ENCODE results near the gene RAPGEF6. TPM values are rescaled to one million over a fixed set of nuclear protein-coding genes. Genes with fewer than 3 reads are reported as not detected.

Gene RAPGEF6
- total and polyA plus RNA-seq, 9 of the 15 experiments (the other 6 are each of a cell fraction or from before 2014, with no cell fraction given) = 2.7 to 23.4 (median 12.7) TPM

GRCh38 chr5:131634996-131635683 lies at the start of gene RAPGEF6 (continued):
- TF ChIP-seq, protein P1, sequence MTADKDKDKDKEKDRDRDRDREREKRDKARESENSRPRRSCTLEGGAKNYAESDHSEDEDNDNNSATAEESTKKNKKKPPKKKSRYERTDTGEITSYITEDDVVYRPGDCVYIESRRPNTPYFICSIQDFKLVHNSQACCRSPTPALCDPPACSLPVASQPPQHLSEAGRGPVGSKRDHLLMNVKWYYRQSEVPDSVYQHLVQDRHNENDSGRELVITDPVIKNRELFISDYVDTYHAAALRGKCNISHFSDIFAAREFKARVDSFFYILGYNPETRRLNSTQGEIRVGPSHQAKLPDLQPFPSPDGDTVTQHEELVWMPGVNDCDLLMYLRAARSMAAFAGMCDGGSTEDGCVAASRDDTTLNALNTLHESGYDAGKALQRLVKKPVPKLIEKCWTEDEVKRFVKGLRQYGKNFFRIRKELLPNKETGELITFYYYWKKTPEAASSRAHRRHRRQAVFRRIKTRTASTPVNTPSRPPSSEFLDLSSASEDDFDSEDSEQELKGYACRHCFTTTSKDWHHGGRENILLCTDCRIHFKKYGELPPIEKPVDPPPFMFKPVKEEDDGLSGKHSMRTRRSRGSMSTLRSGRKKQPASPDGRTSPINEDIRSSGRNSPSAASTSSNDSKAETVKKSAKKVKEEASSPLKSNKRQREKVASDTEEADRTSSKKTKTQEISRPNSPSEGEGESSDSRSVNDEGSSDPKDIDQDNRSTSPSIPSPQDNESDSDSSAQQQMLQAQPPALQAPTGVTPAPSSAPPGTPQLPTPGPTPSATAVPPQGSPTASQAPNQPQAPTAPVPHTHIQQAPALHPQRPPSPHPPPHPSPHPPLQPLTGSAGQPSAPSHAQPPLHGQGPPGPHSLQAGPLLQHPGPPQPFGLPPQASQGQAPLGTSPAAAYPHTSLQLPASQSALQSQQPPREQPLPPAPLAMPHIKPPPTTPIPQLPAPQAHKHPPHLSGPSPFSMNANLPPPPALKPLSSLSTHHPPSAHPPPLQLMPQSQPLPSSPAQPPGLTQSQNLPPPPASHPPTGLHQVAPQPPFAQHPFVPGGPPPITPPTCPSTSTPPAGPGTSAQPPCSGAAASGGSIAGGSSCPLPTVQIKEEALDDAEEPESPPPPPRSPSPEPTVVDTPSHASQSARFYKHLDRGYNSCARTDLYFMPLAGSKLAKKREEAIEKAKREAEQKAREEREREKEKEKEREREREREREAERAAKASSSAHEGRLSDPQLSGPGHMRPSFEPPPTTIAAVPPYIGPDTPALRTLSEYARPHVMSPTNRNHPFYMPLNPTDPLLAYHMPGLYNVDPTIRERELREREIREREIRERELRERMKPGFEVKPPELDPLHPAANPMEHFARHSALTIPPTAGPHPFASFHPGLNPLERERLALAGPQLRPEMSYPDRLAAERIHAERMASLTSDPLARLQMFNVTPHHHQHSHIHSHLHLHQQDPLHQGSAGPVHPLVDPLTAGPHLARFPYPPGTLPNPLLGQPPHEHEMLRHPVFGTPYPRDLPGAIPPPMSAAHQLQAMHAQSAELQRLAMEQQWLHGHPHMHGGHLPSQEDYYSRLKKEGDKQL (CRISPR knock-in tag; IDR thresholded peaks at IDR 0.05; ENCODE audit: borderline replicate concordance) = no peak
- peak; percentile 54 for TF ChIP-seq GATAD2B (IDR thresholded peaks at IDR 0.05; ENCODE audit: borderline replicate concordance)
- no peak for TF ChIP-seq ZNF165 (CRISPR knock-in tag; IDR thresholded peaks at IDR 0.05; ENCODE audit: borderline replicate concordance)
- no peak for TF ChIP-seq SLC30A9 (CRISPR knock-in tag; IDR thresholded peaks at IDR 0.05)
- TF ChIP-seq SOX6 (IDR thresholded peaks at IDR 0.05) = peak; percentile 32; the same call in 1 of the 2 replicates
- no peak for TF ChIP-seq CBFA2T3 (IDR thresholded peaks at IDR 0.05)
- peak in 1 of 2 experiments; percentile 54; a peak in 1 of 4 replicates for TF ChIP-seq NONO (IDR thresholded peaks at IDR 0.05; ENCODE audit: low read depth in 2 of 2, low read length in 1 of 2)
- TF ChIP-seq PHF20 (IDR thresholded peaks at IDR 0.05; ENCODE audit: partially characterized antibody) = peak; percentile 56
- peak; percentile 78 for TF ChIP-seq RBM22 (IDR thresholded peaks at IDR 0.05; ENCODE audit: low read depth, low read length, poor library complexity, severe bottlenecking)
- peak; percentile 11 for TF ChIP-seq CTCFL (IDR thresholded peaks at IDR 0.05; ENCODE audit: borderline replicate concordance, insufficient read depth, low read depth, low read length, poor library complexity, severe bottlenecking)
- 0 out of 2 replicates have a peak, but pooled peaks have one; percentile 13 for TF ChIP-seq FOSL1 (tag; conservative IDR thresholded peaks at IDR 0.05)
- no peak for TF ChIP-seq ATF4 (CRISPR knock-in tag; IDR thresholded peaks at IDR 0.05)
- TF ChIP-seq ZNF76 (CRISPR knock-in tag; IDR thresholded peaks at IDR 0.05; ENCODE audit: borderline replicate concordance) = no peak
- no peak for TF ChIP-seq ZBTB8A (IDR thresholded peaks at IDR 0.05; ENCODE audit: partially characterized antibody)
- TF ChIP-seq PCBP2 (IDR thresholded peaks at IDR 0.05; ENCODE audit: low read depth, low read length, poor library complexity, severe bottlenecking) = no peak
- no peak for TF ChIP-seq NFYB (IDR thresholded peaks at IDR 0.05; ENCODE audit: extremely low read depth, insufficient read length)
- no peak for TF ChIP-seq POLR3A (IDR thresholded peaks at IDR 0.05; ENCODE audit: borderline replicate concordance, extremely low read depth, insufficient read depth, insufficient read length)
- no peak for TF ChIP-seq ZNF75A (CRISPR knock-in tag; IDR thresholded peaks at IDR 0.05)

Data from K562 (cell line).